Kidney (tissue), 14 donors: ENCODE measurements around the gene TNFRSF12A. TPM values are rescaled to one million over a fixed set of nuclear protein-coding genes. Genes with fewer than 3 reads are reported as not detected.

ENCODE experiments used
- DNase-seq, 5 donors: peaks; one replicate each; pipeline ENCODE4 v3.0.0-alpha.2; 2013 to 2020
- FAIRE-seq: peaks from 2 replicates; lab custom pipeline; 2012; peaks lifted over from hg19 to GRCh38; lab: Jason Lieb, UNC
- H3K27ac ChIP-seq, 2 donors: one replicate each; pipeline ENCODE4 v1.7.0; 2013; ENCODE audit warnings: low read depth in 2 of 2, low read length in 2 of 2, inconsistent platforms in 1 of 2
- H3K27me3 ChIP-seq: one replicate; pipeline ENCODE4 v1.7.1; 2013; ENCODE audit warnings: low read length, inconsistent platforms; ENCODE audit not compliant: control insufficient read depth, insufficient read depth
- H3K36me3 ChIP-seq, 3 donors: one replicate each; pipeline versions ENCODE4 v1.7.0 to v1.7.1; 2013; ENCODE audit warnings: low read length in 3 of 3, control low read depth in 1 of 3, inconsistent platforms in 1 of 3; ENCODE audit not compliant: insufficient read depth in 3 of 3, control insufficient read depth in 2 of 3
- H3K4me1 ChIP-seq, 3 donors: one replicate each; pipeline versions ENCODE4 v1.7.0 to v1.7.1; 2013; ENCODE audit warnings: low read length in 3 of 3, inconsistent platforms in 1 of 3, low read depth in 1 of 3; ENCODE audit not compliant: control insufficient read depth in 2 of 3, insufficient read depth in 2 of 3
- H3K4me3 ChIP-seq, 3 donors: one replicate each; pipeline versions ENCODE4 v1.7.0 to v1.8.1; 2013; ENCODE audit warnings: low read length in 3 of 3, control low read depth in 1 of 3, inconsistent platforms in 1 of 3
- H3K9ac ChIP-seq, 3 donors: one replicate each; pipeline versions ENCODE4 v1.7.0 to v1.7.1; 2013; ENCODE audit warnings: low read length in 3 of 3, control low read depth in 1 of 3, inconsistent platforms in 1 of 3
- H3K9me3 ChIP-seq, 3 donors: one replicate each; pipeline versions ENCODE4 v1.7.0 to v1.7.1; 2013; ENCODE audit warnings: low read length in 3 of 3, control low read depth in 1 of 3, inconsistent platforms in 1 of 3; ENCODE audit not compliant: control insufficient read depth in 2 of 3, insufficient read depth in 1 of 3
- intact Hi-C: fragments of 100-400 bp; cut with DNase I; formaldehyde crosslinking; loops from one replicate; pipeline ENCODE4 v1.11.1; 2022
- polyA plus RNA-seq: library from polyadenylated mRNA; stranded (reverse); fragments of 350-450 nt; fragmentation: Illumina TruSeq; extraction: RNeasy Lipid Tissue Mini Kit (QIAGEN cat#74804); gene quantifications from one replicate; pipeline ENCODE4 v1.2.3, GENCODE V29; 2014; ENCODE audit warnings: low read depth, low replicate concordance; ENCODE audit not compliant: insufficient read depth
- total RNA-seq: library from RNA; stranded (reverse); fragmentation: NEBNext Ultra II Directional; extraction: Animal tissue kit (Norgen Biotek cat#: 25700); gene quantifications from one replicate; pipeline ENCODE4 v1.2.1, GENCODE V29; 2021
- TF ChIP-seq, protein P1 (sequence below): IDR thresholded peaks from 3 replicates; pipeline ENCODE4 v1.5.1; 2012; ENCODE audit warnings: mild to moderate bottlenecking, moderate library complexity, borderline replicate concordance; ENCODE audit not compliant: insufficient read depth; ENCODE audit errors: extremely low read depth
- donor health status: control.
- donor health status: control.
- donor health status: control.
- donor health status: control.
- donor health status: control.
- donor health status: DM: yes; HTN: yes; CAD: no.
- donor health status: Normal renal cell carcinoma (clear cell type).

The TNFRSF12A gene
- total and polyA plus RNA-seq, 2 donors from 2014 or later, result 87.3 to 114 TPM

- H3K9me3 ChIP-seq, result no peaks in the 10 kb centered on the region
- TF ChIP-seq, protein P1, sequence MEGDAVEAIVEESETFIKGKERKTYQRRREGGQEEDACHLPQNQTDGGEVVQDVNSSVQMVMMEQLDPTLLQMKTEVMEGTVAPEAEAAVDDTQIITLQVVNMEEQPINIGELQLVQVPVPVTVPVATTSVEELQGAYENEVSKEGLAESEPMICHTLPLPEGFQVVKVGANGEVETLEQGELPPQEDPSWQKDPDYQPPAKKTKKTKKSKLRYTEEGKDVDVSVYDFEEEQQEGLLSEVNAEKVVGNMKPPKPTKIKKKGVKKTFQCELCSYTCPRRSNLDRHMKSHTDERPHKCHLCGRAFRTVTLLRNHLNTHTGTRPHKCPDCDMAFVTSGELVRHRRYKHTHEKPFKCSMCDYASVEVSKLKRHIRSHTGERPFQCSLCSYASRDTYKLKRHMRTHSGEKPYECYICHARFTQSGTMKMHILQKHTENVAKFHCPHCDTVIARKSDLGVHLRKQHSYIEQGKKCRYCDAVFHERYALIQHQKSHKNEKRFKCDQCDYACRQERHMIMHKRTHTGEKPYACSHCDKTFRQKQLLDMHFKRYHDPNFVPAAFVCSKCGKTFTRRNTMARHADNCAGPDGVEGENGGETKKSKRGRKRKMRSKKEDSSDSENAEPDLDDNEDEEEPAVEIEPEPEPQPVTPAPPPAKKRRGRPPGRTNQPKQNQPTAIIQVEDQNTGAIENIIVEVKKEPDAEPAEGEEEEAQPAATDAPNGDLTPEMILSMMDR, result no peak
- DNase-seq (peak in 1 of 5 donors; percentile 15), FAIRE-seq (no peak)
- H3K36me3 ChIP-seq, result no peaks in the 10 kb centered on the region
- H3K27ac ChIP-seq, result no peak overlapping the region
- H3K27me3 ChIP-seq, result no peaks in the 10 kb centered on the region
- no peak overlapping the region for H3K4me3 ChIP-seq
- intact Hi-C loops, result loop anchor here (10.0 kb wide), 1 partner anchor 51 kb away; the partner anchor contains the start of gene ZNF205
- no peak overlapping the region for H3K9ac ChIP-seq
- peaks cover 0 to 24% (median 12%) of the 10 kb centered on the region in 3 donors for H3K4me1 ChIP-seq
Measured at GRCh38 chr16:3063625-3064386, 43.6 kb downstream of the TNFRSF12A start.

DNA sequence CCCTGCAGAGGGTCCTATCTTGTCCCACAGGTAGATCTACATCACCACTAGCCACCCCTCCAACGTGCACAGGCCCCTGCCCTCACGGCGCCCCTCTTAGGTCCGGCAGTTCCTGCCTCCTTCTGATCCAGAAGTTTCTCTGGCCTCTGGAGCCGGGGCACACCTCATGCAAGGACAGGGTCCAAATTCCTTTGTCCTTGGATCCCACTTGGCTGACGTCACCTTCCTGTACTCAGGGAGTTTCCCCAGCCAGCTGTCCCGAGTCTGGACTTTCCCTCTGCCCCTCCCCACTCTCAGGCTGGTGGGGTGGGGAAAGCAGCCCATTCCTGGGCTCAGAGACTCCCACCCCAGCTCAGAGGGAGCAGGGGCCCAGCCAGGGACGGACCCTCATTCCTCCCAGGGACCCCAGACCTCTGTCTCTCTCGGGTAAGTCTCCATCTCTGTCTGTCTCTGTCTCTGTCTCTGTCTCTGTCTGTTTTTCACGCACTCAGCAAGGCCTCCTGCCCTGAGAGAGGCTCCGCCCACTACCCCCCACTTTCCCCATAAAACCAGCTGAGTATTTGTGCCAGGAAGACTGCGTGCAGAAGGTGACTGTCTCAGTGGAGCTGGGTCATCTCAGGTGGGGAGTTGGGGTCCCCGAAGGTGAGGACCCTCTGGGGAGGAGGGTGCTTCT lies 45.0 kb downstream of the TNFRSF12A start, which contains the start of gene IL32:
IL32 (plus strand) TSS at position 572 of the 673 bp plus-strand sequence. CDS start 172 bp downstream, outside the sequence.
- FAIRE-seq (no peak), DNase-seq (peak; percentile 37 to 89 (median 65))
- TF ChIP-seq, protein P1, result no peak
- Histone ChIP-seq H3K27ac (peak within 1 kb of the TSS; percentile 81), H3K4me1 (peaks cover 0 to 18% (median 10%) of the 10 kb centered on the region in 3 donors), H3K9me3 (no peaks in the 10 kb centered on the region), H3K27me3 (no peaks in the 10 kb centered on the region), H3K36me3 (no peaks in the 10 kb centered on the region), H3K9ac (peak within 1 kb of the TSS in 2 of 3 donors; percentile 80 to 91), H3K4me3 (peak within 1 kb of the TSS in 2 of 3 donors; percentile 52 to 64)
- intact Hi-C loops, result loop anchor here (10.0 kb wide), 1 partner anchor 50 kb away; the partner anchor contains the start of gene ZNF205

- peak overlapping the region in 2 of 3 donors; percentile 80 to 91 for H3K9ac ChIP-seq
- TF ChIP-seq, protein P1, result no peak
- peak overlapping the region in 2 of 3 donors; percentile 52 to 64 for H3K4me3 ChIP-seq
- H3K36me3 ChIP-seq, result no peaks in the 10 kb centered on the region
- intact Hi-C loops, result loop anchor here (10.0 kb wide), 1 partner anchor 49 kb away; the partner anchor contains the start of gene ZNF205
- H3K9me3 ChIP-seq, result no peaks in the 10 kb centered on the region
- no peaks in the 10 kb centered on the region for H3K27me3 ChIP-seq
- FAIRE-seq, result no peak
- peak in 1 of 5 donors; percentile 72 for DNase-seq
- H3K27ac ChIP-seq, result peak overlapping the region; percentile 81
- peaks cover 0 to 18% (median 9%) of the 10 kb centered on the region in 3 donors for H3K4me1 ChIP-seq
Measured at GRCh38 chr16:3065742-3066439, 45.7 kb downstream of the TNFRSF12A start.
